DND-41 (cell line): ENCODE data around the gene CHRNE.

Experiments used
- EZH2 ChIP-seq: IDR thresholded peaks from 3 replicates; pipeline ENCODE4 v1.6.1; 2012; ENCODE audit warnings: borderline replicate concordance, low read depth, mild to moderate bottlenecking, moderate library complexity, low read length, inconsistent platforms; ENCODE audit not compliant: severe bottlenecking
- TF ChIP-seq, protein P1 (sequence below): IDR thresholded peaks from 2 replicates; pipeline ENCODE4 v1.5.1; 2012; ENCODE audit warnings: borderline replicate concordance, low read length, moderate library complexity, mild to moderate bottlenecking; ENCODE audit not compliant: poor library complexity, severe bottlenecking; ENCODE audit errors: extremely low read depth

DNA sequence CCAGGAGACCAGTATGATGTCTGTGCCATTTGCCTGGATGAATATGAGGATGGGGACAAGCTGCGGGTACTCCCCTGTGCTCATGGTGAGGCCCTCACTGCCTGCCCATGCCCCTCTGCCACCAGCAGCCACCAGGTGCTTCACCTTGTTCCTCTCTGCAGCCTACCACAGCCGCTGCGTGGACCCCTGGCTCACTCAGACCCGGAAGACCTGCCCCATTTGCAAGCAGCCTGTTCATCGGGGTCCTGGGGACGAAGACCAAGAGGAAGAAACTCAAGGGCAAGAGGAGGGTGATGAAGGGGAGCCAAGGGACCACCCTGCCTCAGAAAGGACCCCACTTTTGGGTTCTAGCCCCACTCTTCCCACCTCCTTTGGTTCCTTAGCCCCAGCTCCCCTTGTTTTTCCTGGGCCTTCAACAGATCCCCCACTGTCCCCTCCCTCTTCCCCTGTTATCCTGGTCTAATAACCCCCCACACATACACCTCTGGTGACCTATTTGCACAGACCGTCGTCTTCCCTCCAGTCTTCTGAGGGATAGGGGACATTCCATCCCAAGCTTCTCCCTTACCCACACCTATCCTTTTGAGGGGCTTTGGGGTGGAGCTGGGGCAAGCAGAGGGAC is 41.8 kb upstream of the CHRNE start:
- TF ChIP-seq, protein P1, sequence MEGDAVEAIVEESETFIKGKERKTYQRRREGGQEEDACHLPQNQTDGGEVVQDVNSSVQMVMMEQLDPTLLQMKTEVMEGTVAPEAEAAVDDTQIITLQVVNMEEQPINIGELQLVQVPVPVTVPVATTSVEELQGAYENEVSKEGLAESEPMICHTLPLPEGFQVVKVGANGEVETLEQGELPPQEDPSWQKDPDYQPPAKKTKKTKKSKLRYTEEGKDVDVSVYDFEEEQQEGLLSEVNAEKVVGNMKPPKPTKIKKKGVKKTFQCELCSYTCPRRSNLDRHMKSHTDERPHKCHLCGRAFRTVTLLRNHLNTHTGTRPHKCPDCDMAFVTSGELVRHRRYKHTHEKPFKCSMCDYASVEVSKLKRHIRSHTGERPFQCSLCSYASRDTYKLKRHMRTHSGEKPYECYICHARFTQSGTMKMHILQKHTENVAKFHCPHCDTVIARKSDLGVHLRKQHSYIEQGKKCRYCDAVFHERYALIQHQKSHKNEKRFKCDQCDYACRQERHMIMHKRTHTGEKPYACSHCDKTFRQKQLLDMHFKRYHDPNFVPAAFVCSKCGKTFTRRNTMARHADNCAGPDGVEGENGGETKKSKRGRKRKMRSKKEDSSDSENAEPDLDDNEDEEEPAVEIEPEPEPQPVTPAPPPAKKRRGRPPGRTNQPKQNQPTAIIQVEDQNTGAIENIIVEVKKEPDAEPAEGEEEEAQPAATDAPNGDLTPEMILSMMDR, result no peak
- no peak for TF ChIP-seq EZH2
